ENCODE measurements around the gene RHBDD3. TPM values are rescaled to one million over a fixed set of nuclear protein-coding genes. Genes with fewer than 3 reads are reported as not detected.

RHBDD3 gene
- total RNA-seq, 4 donors from 2014 or later = 8.9 to 24.1 (median 20.5) TPM

DNA sequence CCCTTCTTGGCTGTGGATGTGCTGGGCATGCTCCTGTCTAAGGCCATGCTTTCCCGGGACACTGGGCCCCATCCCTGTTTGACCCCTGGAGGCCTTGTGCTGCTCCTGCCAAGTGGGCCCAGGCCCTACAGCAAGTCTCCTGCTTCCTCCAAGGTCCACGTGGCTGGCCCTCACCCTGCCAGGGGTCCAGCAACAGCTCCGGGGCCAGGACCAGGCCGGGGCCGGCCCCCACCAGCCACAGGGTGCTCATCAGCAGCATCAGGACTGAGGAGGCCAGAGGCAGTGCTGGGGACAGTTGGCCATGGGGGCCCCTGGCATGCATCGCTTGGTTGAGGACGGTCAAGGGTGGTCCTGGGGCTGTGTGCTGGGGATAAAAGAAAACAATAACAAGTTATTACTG lies 2.5 kb downstream of the RHBDD3 start:
- peak in 1 of 2 donors; percentile 83 for DNase-seq (ENCODE audit: low spot score in 2 of 2)
- intact Hi-C loops (cut with DNase I; ENCODE audit: low total_unique reads) = no loop called here
- WGBS, 2 donors = 97 to 100% methylated on average over 5 to 6 of the region's 7 CpGs
- no peak overlapping the region for H3K4me3 ChIP-seq (ENCODE audit: low read depth, poor library complexity, severe bottlenecking)
- TF ChIP-seq, protein P1, sequence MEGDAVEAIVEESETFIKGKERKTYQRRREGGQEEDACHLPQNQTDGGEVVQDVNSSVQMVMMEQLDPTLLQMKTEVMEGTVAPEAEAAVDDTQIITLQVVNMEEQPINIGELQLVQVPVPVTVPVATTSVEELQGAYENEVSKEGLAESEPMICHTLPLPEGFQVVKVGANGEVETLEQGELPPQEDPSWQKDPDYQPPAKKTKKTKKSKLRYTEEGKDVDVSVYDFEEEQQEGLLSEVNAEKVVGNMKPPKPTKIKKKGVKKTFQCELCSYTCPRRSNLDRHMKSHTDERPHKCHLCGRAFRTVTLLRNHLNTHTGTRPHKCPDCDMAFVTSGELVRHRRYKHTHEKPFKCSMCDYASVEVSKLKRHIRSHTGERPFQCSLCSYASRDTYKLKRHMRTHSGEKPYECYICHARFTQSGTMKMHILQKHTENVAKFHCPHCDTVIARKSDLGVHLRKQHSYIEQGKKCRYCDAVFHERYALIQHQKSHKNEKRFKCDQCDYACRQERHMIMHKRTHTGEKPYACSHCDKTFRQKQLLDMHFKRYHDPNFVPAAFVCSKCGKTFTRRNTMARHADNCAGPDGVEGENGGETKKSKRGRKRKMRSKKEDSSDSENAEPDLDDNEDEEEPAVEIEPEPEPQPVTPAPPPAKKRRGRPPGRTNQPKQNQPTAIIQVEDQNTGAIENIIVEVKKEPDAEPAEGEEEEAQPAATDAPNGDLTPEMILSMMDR (IDR thresholded peaks at IDR 0.05) = no peak
- no peak for TF ChIP-seq POLR2A (IDR thresholded peaks at IDR 0.05)

DNA sequence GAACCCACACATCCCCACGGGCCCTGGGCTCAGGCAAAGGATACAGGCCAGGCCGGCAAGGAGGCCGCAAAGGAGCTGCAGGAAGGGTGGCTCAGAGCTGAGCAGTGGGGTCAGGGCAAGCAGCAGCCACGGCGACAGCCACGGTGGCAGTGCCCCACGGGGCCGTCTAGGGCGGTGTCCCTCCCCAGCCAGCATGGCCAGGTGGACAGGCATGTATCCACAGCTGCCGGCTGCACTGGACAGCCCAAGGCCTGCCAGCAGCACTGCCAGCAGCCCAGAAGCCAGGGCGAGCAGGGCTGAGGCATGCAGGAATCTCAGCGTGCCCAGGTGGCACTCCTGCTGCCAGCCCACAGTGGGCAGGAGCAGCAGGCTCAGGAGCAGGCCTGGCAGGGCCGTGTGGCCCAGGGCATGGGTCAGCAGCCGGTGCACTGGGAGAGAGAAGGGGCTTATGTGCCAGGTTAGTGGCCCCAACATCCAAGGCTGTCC lies 3.9 kb downstream of the RHBDD3 start:
- TF ChIP-seq, protein P1 (IDR thresholded peaks at IDR 0.05) = no peak
- TF ChIP-seq POLR2A (IDR thresholded peaks at IDR 0.05) = no peak
- intact Hi-C loops (cut with DNase I; ENCODE audit: low total_unique reads) = no loop called here
- WGBS, 2 donors = 83 to 90% methylated on average over 14 of the region's 14 CpGs
- DNase-seq (ENCODE audit: low spot score in 2 of 2) = peak in 1 of 2 donors; percentile 81
- no peak overlapping the region for H3K4me3 ChIP-seq (ENCODE audit: low read depth, poor library complexity, severe bottlenecking)

DNA sequence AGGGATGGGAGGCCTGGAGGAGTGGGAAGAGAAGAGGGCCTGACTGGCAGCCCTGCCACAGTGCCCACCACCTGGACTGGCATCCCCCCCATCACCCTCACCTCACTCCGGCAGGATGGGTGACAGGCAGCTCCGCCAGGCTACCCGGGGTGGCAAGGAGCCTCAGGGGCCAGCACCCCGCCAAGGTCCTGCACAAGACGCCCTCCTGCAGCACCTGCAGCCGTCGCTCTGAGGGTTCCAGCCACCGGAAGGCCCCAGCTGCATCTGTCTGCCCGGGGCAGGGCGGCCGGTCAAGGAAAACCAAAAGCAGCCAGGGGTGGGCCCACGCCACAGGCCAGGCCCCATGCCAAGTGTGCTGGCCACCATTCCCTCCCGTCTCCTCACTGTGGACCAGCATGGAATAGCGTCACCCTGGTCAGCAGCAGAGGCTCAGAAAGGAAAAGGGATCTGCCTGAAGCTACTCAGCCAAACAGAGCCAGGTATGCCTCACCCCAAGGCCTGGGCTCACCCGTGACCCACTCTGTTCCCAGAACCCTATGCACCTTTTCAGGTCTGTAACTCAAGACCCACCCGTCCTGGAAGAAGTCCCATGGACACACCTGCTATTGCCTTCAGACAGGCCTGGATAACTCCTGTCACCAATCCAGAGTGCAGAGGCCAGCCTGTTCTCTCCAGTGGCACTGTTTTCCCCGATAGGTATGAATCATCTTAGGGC lies 7.0 kb downstream of the RHBDD3 start:
- 81 to 89% methylated on average over 11 to 17 of the region's 17 CpGs for WGBS, 2 donors
- intact Hi-C loops (cut with DNase I; ENCODE audit: low total_unique reads) = no loop called here
- TF ChIP-seq, protein P1 (IDR thresholded peaks at IDR 0.05) = no peak
- no peak for TF ChIP-seq POLR2A (IDR thresholded peaks at IDR 0.05)
- no peak overlapping the region for H3K4me3 ChIP-seq (ENCODE audit: low read depth, poor library complexity, severe bottlenecking)
- DNase-seq (ENCODE audit: low spot score in 2 of 2) = peak in 1 of 2 donors; percentile 78

DNA sequence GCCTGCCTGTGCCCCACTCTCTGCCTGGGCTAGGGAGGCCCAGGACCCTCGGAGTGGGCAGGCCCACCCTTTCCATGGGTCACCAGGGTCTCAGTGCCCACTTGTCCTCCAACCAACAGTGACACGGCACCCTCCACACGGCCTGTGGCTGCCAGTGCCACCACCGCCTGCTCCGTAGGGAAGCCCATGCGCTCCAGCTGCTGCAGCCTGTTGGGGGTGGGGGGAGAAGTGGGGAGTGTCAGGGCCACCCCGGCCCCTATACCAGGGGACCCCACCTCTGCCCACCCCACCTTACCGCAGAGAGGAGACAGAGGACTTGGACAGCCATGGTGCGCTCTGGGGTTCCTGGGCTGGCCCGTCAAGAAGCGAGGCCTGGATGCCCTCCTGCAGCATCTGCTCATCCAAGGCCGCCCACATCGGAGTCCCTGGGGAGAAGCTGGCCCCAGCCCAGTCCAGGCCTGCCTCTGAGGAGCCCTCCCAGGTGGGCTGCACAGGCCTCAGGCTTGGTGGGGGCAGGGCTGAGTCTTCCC lies 7.7 kb downstream of the RHBDD3 start:
- TF ChIP-seq, protein P1 (IDR thresholded peaks at IDR 0.05) = no peak
- TF ChIP-seq POLR2A (IDR thresholded peaks at IDR 0.05) = no peak
- no peak overlapping the region for H3K4me3 ChIP-seq (ENCODE audit: low read depth, poor library complexity, severe bottlenecking)
- intact Hi-C loops (cut with DNase I; ENCODE audit: low total_unique reads) = no loop called here
- 92 to 96% methylated on average over 7 to 13 of the region's 13 CpGs for WGBS, 2 donors
- no peak for DNase-seq (ENCODE audit: low spot score in 2 of 2)

DNA sequence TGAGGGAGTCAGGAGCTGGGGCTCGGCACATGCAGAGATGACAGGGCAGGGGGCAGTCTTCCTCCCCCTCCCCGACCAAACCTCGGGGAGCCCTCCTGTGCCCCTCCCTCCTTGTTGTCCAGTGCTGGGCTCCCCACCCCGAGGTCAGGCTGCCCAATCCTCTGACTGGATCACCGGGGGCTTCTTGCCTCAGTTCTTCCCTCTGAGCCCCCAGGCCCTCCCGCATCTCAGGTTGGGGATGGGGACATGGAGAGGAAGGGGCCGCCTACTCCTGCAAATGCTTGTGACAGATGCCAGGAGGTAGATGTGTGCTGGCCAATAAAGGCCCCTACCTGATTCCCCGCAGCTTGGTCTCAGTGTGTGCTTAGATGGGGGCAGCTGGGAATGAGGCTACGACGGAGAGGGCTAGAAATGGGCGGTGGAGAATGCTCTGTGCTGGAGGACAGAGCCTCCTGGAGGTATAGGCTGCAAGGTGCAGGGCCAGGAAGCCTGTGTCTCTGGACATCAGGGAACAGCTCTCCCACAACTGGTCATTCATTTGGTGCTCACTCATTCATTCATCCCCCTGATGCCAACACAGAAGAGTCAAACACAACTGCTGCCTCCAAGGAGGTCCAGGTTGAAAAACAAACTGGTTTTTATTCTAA lies 8.4 kb downstream of the RHBDD3 start:
- intact Hi-C loops (cut with DNase I; ENCODE audit: low total_unique reads) = no loop called here
- no peak overlapping the region for H3K4me3 ChIP-seq (ENCODE audit: low read depth, poor library complexity, severe bottlenecking)
- TF ChIP-seq, protein P1 (IDR thresholded peaks at IDR 0.05) = no peak
- peak in 1 of 2 donors; percentile 59 for DNase-seq (ENCODE audit: low spot score in 2 of 2)
- WGBS, 2 donors = 80 to 82% methylated on average over 10 to 11 of the region's 11 CpGs
